ENCODE results near the gene EMCN.

- TF ChIP-seq HMGXB4 (CRISPR knock-in tag; IDR thresholded peaks at IDR 0.05; ENCODE audit: borderline replicate concordance) (no peak), RAD21 (conservative IDR thresholded peaks at IDR 0.05 in 1 of 2, IDR thresholded peaks at IDR 0.05 in 1 of 2) (no peak), EP300 (IDR thresholded peaks at IDR 0.05) (no peak), CTCF (IDR thresholded peaks at IDR 0.05) (no peak), CHD2 (IDR thresholded peaks at IDR 0.05; ENCODE audit: low read length, partially characterized antibody) (no peak), POLR2AphosphoS2 (conservative IDR thresholded peaks at IDR 0.05; ENCODE audit: low read length) (no peak), REST (IDR thresholded peaks at IDR 0.05) (no peak)
Observed at GRCh38 chr4:100391086-100391485, 126.7 kb downstream of the EMCN start.

All from A549 (cell line).